ENCODE measurements around the gene GSN. TPM values are rescaled to one million over a fixed set of nuclear protein-coding genes. Genes with fewer than 3 reads are reported as not detected.

Gene GSN
- total RNA-seq, 4 donors from 2014 or later: 3,163 to 12,584 (median 6,723) TPM

- no peak for TF ChIP-seq CTCF (IDR thresholded peaks at IDR 0.05; ENCODE audit: low read depth)
These were observed 34.4 kb downstream of the GSN start for GRCh38 chr9:121302341-121302740.

GRCh38 chr9:121302786-121303185 is 34.8 kb downstream of the GSN start:
- TF ChIP-seq CTCF (IDR thresholded peaks at IDR 0.05; ENCODE audit: low read depth): no peak

DNA sequence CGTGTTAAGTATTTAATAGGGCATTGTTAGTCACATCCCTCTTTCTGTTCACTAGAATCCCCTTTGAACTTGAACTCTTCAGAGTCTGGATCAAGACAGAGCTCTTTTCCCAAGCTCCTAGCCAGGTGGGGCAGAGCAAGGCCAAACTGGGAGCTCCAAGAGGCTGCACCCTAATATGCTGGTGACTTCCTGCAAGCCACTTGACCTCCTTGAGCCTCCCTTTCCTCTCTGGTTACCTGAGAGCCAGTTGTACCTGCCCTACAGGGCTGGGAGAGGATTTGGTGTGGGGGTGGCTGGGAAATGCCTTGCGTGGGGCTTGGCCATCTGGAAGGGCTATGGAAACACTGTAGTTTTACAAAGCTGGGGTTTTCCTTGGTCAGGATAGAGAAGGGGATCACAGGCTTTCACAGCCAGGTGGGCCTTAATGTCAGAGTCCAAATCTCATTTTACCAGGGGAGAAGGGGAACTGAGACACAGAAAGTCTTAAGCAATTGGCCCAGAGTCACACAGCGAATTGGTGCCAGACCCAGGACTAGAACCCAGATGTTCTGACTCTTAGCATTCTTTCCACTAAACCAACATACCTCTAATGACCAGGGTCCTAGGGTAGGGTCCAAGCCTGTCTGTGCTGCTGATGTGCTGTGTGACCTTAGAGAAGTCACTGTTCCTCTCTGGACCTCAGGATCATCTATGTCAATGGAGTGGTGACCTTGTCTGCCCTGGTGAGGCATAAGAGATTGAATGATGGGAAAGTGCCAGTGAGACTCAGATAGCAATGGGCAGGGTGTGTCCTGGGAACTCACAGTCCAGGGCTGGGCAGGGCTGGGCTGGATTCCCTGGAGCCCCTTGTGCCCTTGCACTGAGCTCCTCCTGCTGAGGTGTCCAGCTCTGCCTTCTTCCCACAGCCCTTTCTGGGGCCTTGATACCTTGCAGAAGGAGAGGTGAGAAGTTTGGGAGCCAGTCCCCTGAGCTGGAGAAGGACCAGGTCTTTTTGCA is 35.8 kb downstream of the GSN start:
- no peak for TF ChIP-seq CTCF (IDR thresholded peaks at IDR 0.05; ENCODE audit: low read depth)

GRCh38 chr9:121304707-121305106 is 36.7 kb downstream of the GSN start:
- TF ChIP-seq CTCF (IDR thresholded peaks at IDR 0.05; ENCODE audit: low read depth): no peak

DNA sequence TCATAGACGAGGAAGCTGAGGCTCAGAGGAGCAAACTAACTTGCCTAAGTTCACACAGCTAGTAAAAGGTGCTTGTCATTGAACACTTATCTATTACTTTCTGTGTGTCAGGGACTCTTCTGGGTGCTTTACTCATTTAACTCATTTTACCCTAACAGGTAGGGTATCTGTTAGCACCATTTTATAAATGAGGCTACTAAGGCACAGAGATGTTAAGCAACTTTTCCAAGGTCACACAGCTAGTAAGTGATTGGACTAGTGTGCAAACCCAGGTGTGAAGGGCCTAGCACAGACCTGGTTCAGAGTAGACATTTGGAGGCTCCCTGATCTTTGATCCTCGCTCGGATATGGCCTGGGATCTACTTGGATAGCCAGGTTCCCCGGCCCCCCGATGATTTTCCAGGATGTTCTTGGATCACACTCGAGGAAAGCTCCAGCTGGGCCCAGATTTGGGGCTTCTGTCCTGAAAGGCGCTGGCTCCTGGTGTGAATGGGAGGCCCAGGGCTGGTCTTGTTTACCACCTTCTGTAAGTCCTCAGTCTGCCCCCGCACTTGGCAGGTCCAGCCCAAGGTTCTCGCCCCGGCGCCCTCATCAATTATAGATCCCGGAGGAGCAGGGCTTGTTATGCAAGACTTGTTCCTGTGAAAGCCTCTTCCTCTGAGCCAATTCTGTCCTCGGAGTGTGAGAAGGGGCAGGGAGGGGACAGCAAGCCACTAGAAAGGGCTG is 37.5 kb downstream of the GSN start:
- no peak for TF ChIP-seq CTCF (IDR thresholded peaks at IDR 0.05; ENCODE audit: low read depth)

GRCh38 chr9:121307976-121308375 is 40.0 kb downstream of the GSN start:
- TF ChIP-seq CTCF (IDR thresholded peaks at IDR 0.05; ENCODE audit: low read depth): no peak

DNA sequence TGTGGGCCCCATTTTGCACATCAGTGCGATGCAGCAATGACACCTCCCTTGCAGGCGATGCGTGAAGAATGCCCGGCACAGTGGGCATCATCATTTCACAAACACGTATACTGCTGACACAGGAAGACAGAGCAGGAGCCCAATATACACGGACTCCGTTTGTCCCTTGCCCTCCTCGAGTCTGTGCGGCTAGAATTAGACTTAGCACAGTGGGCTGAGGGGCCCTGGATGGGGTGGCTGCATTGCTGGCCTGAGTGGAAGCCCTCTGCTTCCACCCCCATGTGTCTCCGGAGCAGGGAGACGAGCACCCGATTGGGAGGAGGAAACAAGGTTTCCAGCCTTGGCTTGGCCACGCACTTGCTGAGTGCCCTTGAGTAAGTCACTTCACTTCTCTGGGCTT is 40.8 kb downstream of the GSN start:
- TF ChIP-seq CTCF (IDR thresholded peaks at IDR 0.05; ENCODE audit: low read depth): no peak

All from subcutaneous adipose tissue (tissue), 4 donors.